HG02938 (cell line): ENCODE measurements around the gene MRPL20.
A peak's percentile ranks its signal among the peaks of the same experiment; 100 is the strongest.
"Not testable (repeated sequence)": the region's sequence is repeated elsewhere in the genome, so short reads cannot be mapped to it uniquely, and the experiment has no call there.

Experiments
- ATAC-seq: cut with Tn5 transposase; IDR thresholded peaks from one replicate; pipeline ENCODE4 v1.9.1; 2021; ENCODE audit warnings: mild to moderate bottlenecking, moderate library complexity; ENCODE audit not compliant: unreplicated experiment

The MRPL20 gene

DNA sequence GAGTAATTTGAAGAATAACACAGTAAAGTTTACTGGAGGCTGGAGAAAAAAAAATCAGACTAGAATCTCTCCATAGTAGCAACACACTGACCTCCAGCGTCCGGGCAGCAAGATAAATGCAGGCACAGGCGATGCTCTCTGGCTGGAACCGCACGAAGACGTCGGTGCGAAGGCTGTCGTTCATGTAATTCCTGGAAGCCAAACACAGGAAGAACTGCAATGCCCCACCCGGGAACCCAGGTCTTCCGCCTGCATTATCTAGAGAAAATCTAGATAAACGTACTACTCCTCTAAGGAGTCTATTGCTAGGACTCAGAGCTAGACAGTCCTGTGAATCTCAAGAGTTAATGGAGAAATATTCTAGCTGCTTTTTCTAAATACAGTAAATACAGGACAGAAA, 16.4 kb downstream of the MRPL20 start:
- ATAC-seq: no peak

DNA sequence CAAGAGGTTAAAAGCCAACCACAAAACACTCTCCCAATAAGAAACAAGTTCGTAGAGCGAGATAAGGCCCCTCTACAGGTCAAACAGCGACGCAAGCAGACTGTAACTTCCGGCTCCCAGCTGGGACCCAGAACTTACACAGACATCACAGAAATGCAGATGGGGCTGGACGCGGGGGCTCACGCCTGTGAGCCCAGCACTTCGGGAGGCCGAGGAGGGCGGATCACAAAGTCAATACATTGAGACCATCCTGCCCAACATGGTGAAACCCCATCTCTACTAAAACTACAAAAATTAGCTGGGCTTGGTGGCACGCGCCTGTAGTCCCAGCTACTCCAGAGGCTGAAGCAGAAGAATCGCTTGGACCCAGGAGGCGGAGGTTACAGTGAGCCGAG, 19.0 kb downstream of the MRPL20 start:
- no peak for ATAC-seq

DNA sequence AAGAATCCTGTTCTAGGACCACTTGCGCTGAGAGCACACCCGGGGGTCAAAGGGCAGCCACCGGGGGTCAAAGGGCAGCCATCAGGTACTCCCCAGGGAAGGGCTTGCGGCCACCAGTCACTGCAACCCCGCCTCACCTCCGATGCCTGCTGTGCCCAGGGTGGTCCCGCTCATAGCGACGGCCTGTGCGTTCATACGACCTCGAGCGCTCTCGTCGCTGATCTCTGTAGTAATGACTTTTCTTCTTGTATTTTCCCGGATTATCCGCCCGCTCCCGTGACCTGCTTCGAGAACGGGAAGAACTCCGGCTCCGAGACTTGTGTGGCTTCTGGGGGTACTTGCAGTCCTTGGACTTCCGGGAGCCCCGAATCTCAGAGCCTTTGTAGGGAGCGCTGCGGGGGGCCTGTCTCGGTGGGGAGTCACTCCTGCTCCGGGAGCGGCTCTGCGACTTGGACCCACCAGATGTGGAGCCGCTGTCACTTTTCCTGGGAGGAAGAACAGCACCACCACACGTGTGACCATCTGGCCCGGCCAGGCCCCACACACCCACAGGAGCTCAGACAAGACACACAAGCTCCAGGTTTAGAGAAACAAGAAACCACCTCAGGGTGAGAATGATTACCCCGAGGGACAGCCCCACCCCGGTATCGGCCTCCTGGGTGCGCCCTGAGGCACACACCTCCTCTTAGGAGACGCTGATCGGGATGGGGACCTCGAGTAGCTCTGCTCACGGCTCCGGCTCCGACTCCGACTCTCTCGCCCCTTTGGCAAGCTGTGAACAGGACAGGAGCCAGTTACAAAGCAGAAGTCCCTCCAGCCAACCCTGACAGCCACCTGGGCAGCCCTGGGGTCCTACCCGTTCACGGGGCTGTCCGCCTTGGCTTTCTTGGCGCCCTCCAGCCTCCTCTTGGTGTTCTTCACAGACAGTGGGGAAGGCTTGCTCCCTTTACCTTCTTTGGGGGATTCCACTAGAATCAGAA, 19.7 kb downstream of the MRPL20 start:
- ATAC-seq: no peak

DNA sequence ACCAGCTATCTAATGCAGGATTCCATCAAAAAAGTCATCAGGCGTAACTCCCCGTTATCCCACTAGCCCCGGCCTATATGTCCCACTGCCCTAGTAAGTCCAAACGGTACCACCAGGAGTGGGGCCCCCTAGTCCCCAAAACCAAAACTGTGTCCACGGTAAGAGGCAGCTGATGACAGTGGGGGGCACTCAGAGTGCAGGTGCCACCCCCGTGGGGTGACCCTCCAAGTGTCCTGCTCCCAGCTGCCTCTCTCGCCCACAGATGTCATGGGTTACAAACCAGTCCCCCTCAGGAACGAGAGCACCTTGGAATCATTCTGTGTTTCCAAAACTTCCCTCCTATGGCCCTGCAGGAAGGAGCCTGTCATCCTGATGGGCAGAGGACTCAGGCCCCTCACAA, 21.2 kb downstream of the MRPL20 start:
- no peak for ATAC-seq

DNA sequence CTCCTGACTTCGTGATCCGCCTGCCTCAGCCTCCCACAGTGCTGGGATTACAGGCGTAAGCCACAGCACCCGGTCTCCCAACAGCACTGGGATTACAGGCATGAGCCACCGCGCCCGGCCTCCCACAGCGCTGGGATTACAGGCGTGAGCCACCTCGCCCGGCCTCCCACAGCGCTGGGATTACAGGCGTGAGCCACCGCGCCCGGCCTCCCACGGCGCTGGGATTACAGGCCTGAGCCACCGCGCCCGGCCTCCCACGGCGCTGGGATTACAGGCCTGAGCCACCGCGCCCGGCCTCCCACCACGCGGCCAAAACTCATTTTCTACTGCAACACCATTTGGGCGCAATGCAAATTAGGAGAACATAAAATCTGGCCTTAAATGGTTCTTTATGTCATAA, 21.8 kb downstream of the MRPL20 start:
- not testable (repeated sequence) for ATAC-seq

DNA sequence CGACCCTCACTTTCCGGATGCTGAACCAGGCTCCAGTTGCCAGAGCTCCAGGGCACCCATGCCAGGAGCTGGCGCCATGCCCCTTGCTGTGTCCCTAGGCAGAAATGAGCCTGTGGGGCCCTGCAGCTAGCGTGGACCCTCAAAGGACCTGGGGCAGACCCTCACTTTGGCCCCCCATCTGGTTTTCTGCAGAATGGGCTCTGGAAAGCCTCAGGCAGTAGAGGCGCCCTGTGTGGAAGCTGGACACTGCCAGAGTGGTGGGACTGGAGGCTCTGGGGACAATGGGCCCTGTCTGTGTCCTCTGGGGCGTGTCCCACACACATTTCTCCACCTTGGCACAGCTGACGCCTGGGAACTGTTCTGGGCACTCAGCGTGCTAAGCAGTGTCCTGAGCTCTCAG, 25.8 kb downstream of the MRPL20 start:
- no peak for ATAC-seq

DNA sequence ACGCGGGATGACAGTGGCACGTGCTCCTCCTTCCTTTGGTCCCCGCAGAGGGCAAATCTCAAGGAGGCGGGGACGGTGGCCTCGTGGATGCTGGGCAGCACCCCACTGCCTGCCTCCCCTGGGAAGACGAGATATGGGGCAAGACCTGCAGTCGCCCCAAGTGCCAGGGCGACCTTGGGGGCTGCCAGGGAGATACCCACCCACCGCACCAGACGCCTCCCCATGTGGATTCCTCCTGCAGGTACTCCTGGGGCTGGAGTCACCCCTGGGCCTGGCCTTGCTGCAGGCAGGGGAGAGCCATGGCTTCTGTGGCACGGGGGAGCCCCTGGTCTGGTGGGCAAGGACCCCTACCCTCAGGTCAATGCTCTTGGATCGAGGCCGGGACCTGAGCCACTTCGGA, 26.2 kb downstream of the MRPL20 start:
- ATAC-seq: no peak

DNA sequence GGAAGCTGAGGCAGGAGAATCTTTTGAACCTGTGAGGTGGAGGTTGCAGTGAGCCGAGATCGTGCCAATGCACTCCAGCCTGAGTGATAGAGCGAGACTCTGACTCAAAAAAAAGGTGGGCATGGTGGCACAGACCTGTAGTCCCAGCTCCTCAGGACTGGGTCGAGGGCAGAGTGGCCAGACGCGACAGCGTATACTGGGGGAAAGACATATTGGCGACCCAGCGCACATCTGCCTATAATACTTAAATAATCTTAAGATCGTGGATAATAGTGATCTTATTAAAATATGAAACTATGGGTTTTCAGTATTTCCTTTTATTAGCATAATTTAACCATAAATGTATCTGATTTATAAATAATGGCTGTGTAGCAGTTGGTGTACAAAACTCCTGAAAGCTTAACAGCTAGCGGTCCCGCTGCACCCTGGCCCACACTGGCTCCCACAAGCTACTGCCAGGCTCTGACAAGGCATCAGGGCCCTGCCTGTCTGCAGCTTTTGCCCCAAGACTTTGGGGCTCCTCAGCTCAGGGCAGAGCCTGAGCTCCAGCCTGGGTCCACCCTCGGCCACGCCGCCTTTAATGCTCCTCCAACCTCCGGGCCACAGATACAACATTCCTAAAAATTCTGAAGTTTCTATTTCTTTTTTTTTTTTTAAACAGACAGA, 29.4 kb downstream of the MRPL20 start:
- no peak for ATAC-seq

DNA sequence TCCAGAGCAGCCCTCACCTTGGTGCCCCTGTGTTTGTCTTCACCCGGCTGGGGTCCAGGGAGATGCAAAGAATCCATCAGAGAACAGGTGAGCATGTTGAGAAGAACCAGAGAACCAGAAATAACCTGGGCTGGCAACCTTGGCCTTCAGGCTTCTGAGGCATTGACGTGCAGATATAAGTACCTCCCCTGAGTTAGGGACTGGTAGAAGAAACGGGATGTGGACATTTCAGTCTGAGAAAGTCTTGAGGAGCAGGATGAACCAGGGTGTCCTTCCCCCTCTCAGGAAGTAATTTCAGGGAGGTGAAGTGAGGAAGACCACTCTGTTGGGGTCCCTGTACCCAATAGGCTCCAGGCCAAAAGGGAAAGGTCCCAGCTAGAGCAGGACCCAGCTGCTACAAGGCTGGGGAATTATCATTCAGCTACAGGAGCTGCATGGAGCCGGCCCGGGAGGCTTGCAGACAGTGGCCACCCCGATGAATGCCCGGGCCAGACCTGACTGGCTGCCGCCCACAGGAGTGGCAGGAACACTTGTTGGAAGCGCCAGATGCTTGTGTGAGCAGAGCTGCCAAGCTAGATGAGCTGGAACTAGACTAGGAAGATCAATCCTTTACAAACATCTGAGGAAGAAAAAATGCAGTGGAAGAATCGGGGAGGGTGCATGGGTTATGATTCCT, 30.4 kb downstream of the MRPL20 start:
- ATAC-seq: no peak

DNA sequence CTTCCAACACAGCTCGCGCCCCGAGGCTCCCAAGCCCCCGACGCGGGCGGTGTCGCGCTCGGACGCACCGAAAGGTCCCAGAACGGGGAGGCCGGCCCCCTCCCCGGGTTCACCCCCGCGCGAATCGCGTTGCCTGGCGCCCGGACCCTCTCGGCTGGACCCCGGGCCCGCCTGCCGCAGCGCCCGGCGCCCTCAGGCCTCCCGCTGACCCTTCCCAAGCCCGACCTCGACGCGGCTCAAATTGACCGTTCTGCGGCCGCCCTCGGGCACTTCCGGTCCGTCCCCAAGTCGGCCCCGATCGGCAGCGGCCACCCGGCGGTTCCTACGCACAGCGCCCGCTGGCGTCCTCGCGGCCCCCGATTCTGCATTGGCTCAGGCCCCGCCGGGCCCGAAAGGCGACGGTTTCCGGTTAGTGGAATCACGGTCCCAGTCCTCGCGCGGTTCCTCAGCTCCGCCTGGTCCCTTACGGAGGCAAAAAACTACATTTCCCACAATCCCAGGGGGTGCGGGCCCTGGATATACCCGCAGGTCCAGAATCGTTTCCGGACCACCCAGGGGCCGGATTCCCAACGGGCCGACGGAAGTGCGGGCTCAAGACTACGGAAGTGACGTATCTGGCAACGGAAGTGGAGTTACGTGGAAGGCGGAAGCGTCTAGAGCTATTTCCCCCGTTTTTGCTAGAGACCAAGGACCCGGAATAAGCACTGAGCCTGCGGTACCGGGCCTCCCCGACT, 32.0 kb downstream of the MRPL20 start, which contains the start of gene AURKAIP1:
Gene AURKAIP1 (minus strand): TSS at position 279 of the 734 bp plus-strand sequence. CDS start 451 bp downstream, outside the sequence.
- ATAC-seq: peak; percentile 86

DNA sequence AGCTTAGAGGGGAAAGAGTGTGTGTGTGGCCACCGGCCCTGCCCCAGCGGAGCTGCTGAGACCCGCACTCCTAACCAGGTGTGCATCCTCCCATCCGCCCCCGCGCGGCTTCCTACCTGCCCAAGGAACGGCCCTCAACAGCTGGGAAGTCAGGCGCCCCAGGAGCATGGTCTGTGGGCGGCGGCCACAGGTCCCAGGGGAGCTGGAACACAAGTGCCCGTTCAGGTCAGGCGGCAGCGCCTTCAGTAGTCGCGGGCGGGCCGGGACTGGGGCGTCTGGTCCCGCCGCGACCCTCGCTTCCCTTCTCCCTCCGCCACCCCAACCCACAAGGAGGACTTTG, 32.5 kb downstream of the MRPL20 start:
- ATAC-seq: peak; percentile 3

DNA sequence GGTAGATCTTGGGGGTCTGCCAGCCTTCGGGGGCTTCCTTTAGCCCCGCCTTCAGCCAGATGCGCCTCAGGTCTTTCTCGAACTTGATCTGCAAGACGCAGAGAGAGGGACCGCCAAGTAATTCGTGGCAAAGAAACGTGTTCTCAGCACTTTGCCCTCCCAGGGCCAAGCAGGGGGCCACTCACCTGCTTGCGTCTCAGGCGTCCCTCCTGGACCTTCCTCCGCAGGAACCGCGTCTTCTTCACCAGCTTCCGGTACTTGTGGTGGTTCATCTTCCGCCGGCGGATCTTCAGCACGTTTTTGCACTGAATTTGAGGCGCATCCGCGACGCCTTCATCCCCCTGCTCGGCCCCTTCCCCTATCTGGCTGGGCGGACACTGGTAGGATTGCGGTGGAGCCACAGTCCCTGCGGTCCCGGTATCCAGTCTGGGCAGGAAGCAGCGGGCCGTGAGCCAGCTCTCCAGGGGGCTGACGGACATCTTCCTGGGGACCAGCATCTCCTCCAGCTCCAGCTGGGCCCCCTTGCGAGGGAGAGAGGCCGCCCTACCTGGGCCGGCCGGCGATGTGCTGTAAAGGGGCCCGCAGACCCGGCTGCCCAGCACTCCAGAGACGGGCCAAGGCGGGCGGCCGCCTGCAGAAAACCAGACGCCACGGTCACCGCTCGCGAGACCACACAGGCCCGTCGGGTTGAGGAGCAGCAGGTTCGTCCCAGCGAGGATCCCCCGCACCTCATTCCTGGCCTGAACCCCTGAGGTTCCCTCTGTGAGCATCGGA, 33.1 kb downstream of the MRPL20 start:
- no peak for ATAC-seq

DNA sequence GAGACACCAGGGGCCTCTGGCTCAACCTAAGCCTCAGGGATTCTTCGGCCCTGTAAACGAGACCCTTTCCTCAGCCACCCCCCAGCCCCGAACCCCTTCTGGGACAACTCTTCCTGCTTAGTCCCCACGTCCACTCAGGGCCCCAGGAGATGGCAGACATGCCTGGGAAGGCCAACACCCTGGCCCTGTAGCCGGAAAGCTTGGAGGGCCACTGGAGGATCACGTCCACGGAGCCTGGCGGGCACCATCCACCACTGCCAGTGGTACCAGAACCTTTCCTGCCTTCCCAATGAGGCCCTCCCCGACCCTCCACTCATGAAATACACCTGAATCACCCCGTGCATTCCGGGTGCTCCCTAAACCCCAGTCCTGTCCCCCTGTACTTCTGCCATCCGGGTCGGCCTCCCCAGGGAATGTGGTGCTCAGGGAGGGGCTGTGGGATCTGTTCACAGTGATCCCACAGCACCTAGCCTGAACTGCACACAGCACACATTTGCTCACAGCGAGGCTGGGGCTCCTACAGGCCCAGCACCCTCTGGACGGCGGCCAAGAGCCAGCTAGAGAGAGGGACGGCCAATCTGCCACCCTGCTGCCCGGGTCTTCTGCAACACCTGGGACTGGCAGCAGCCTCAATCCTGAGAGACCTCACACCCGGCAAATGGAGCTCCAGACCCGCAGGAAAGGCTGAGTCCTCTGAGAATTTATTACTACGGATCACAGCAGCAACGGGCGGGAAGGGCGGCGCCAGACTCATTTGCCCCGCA, 33.9 kb downstream of the MRPL20 start:
- no peak for ATAC-seq

DNA sequence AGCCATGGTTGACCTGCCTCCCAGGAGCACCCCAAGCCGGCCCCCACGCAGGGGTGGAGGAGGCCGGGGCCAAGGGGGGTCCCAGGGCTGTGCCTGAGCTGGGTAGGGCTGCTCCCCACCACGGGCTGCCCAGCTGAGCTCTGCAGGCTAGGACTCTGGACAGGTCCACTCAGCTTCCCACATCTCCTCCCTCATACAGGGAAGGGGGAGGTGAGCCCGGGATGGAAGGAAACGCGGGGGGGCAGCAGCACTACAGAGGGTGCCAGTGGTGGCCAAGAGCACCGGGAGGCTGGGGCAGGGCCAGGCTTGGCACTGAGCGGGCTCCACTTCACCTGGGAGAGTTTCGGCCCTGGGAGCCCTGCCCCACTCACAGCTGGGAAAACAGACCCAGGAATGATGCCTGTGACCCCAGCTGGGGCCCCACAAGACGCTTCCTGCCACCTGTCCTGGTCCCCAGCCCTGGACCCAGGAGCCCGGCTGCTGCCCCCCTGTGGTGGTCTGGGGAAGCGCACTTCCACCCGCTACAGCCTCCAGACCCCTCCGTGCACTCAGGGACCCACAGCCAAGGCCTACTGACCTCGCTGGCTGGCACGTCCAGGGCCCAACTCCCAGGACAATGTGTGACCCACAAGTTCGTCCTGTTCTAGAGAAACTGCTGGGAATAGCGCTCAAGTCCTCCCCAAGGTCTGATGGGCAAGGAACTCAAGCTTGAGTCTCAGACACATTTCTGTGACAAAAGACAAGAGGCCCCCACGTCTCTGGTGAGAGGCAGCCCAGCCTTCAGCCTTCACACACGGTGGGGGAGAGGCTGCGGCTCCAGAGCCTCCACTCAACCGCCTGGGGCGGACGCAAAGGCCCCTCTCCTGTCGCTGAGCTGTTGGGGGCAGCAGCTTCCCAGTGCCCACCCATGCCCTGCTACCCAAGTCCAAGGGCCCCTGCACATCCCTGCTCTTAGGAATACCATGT, 35.1 kb downstream of the MRPL20 start:
- no peak for ATAC-seq

DNA sequence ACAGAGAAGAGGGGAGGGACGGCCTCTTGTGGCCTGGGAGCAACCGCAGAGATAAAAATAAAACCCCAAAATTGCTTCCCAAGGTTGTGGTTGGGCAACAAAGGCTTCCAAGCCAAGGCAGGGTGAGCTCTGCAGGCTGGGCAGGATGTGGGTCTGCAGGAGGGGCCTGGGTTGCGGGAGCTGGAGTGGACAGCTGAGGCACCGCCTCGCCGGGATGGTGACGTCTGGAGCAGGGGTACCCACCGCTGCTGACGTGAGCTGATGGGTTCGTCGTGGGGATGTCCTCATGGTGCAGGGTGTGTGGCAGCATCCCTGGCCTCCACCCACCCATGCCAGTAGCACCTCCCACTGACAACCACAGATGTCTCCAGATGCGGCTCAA, 35.7 kb downstream of the MRPL20 start:
- no peak for ATAC-seq

DNA sequence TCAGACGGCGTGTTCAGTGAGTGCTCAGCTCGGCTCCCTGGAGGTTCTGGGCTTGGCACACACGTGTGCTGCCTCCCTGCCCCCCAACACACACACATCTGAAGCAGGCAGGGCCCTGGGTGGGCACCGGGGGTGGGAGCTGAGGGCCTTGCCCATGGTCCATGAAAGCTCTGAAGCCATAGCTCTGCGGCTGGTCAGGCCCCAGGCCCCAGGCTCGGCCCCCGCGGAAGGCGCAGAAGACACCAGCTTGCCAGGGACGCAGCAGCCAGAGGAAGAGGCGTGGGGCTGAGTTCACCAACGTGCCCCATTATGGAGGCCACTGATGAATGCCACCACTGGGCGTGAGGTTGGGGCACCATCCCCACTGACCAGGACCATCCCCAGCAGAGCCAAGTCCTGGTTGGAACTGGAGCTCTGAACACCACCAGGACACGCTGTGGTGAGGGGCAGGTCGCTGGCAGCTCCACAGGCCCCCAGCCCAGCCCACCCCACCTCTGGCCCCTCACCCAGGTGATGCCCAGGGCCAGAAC, 36.3 kb downstream of the MRPL20 start:
- no peak for ATAC-seq

DNA sequence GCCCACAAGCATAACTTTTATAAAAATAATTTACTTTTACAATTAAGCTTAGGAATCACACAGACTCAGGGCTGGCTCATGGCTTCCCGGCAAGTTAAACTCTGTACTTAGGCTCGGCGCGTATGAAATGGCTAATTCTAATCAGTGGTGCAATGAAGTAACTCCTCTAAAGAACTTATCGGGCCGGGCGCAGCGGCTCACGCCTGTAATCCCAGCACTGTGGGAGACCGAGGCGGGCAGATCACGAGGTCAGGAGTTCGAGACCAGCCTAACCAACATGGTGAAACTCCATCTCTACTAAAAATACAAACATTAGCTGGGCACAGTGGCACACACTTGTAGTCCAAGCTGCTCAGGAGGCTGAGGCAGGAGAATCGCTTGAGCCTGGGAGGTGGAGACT, 37.0 kb downstream of the MRPL20 start:
- not testable (repeated sequence) for ATAC-seq

DNA sequence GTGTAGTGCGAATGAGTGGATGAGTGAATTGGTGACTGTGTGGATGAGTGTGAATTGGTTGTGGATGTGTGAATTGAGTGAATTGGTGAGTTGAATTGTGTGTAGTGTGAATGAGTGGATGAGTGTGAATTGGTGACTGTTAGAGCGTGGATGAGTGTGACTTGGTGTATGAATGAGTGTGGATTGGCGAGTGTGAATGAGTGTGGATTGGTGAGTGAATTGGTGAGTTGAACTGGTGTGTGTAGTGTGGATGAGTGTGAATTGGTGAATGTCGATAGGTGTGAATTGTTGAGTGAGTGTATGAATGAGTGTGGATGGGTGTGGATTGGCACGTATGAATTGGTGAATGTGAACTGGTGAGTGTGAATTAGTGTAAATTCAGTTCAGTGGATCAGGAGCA, 39.8 kb downstream of the MRPL20 start:
- ATAC-seq: no peak
